Measurements from ENCODE around the gene TAS2R30.
A peak's percentile ranks its signal among the peaks of the same experiment; 100 is the strongest.

The TAS2R30 gene, protein sequence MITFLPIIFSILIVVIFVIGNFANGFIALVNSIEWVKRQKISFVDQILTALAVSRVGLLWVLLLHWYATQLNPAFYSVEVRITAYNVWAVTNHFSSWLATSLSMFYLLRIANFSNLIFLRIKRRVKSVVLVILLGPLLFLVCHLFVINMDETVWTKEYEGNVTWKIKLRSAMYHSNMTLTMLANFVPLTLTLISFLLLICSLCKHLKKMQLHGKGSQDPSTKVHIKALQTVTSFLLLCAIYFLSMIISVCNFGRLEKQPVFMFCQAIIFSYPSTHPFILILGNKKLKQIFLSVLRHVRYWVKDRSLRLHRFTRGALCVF

DNA sequence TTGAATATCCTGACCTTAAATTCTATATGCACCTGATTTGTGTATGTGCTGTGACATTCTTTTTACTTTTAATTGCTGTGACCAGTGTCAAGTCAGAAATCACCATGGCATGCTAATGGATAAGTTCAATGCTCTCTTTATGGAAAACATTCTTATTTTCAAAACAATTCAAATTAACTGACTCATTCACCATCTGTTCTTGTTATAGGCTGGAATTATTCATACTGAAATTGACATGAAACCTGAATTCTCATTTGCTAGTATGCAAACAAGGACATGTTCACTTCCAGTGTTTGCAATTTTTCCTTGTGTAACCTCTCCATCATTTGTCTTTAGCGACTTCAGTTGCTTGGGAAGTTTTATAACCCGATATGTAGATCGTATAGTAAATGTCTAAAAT is at the start of gene TAS2R30:
Gene TAS2R30 (minus strand): TSS at position 340 of the 400 bp plus-strand sequence. CDS start 400 bp downstream, outside the sequence.
- no peak for DNase-seq (ENCODE audit: low read depth in 3 of 3)

DNA sequence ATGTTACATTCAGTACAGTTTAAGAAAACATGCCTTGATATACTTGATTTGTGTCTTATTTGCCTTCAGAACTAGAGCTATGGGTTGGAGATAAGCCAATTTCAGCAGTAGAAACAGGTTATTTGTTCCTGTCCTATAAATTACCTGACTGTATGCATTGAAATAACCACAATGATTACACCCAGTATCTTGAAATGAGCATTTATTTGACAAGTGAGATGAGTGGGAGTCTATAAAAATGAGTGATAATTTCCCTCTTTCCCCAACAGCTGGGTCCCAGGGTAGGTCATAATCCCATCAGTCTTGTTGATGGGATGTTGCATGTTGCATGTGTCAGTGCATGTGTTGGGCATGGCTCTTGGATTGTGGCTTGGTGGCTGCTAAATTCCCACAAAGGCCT is 48.6 kb upstream of the TAS2R30 start:
- no peak for DNase-seq (ENCODE audit: low read depth in 3 of 3)

DNA sequence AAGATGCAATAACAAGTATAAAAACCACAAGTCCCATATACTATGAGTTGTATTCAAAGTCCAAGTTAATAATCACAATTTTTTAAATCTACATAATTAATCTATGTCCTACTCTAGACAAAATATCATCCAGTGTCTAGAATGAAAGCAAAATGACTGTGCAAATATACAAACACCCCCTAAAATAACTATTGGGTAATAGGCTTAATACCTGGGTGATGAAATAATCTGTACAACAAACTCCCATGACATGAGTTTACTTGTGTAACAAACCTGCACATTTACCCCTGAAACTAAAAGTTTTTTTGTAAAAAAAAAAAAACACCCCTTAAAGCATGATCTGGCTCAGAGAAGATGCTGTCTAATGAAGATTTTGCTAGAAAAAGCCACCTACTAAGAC is 48.1 kb upstream of the TAS2R30 start:
- no peak for DNase-seq (ENCODE audit: low read depth in 3 of 3)

DNA sequence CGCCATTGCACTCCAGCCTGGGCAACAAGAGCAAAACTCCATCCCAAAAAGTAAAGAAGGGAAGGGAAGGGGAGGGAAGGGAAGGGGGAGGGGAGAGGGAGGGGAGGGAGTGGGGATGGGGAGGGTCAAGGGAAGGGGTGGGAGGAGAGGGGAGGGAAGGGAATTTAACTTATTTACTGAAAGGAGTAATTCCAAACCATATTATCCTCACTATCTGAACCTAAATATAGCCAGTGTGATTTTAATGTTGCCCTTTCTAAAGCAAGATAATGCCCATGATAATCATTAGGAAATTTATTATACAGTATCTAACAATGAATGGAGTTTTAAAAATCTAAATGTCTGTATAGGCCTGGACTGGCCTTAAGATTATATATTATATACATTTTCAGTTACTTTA is 43.8 kb upstream of the TAS2R30 start:
- no peak for DNase-seq (ENCODE audit: low read depth in 3 of 3)

DNA sequence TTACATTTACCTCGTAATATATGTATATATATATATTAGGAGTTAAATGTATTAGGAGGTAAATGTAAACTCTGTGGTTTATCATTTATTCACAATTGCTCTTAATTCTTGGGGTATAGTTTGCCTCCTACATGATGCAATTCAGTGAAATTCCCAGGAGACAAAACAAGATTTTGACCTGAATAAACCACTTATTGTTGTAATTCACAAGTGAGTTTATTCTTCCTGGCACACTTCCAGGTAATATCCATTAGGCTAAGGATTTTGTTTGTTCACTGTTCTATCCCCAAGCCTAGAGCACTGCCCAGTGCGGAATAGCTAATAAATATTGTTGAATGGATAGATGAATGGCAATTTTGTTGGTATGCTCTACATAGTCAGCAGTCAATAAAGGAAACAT is 39.6 kb upstream of the TAS2R30 start:
- DNase-seq (ENCODE audit: low read depth in 3 of 3), result no peak

DNA sequence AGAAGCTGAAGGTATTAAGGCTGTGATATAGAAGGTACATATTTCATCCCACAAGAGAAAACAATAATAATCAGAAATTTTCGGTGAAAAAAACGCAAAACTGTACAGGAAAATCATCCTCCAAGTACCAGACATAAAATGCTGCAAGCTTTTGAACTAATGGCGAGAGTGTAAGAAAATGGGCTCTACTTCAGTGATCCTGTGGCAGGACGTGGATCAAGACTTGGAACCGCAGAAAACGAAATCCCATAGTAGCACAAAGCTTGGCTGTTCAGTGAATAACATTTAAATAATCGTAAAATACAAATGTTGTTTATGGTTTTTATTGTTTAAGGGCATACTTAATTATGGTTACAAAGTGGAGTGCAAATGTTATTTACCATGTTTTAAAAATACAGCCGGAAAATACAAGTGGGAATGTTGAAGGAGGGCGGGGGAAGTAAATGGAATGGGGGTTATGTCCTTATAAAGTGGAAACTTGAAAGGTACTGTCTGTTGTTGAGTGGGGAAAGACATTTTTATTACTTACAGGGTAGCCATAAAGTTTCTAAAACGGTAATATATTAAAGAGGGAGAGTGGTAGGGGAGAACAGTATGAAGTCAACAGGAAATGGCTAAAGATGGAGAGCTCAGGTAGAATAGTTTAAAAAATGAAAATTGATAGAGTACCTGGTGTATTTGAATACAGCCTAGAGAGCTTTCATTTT is 37.7 kb upstream of the TAS2R30 start:
- DNase-seq (ENCODE audit: low read depth in 3 of 3), result no peak

DNA sequence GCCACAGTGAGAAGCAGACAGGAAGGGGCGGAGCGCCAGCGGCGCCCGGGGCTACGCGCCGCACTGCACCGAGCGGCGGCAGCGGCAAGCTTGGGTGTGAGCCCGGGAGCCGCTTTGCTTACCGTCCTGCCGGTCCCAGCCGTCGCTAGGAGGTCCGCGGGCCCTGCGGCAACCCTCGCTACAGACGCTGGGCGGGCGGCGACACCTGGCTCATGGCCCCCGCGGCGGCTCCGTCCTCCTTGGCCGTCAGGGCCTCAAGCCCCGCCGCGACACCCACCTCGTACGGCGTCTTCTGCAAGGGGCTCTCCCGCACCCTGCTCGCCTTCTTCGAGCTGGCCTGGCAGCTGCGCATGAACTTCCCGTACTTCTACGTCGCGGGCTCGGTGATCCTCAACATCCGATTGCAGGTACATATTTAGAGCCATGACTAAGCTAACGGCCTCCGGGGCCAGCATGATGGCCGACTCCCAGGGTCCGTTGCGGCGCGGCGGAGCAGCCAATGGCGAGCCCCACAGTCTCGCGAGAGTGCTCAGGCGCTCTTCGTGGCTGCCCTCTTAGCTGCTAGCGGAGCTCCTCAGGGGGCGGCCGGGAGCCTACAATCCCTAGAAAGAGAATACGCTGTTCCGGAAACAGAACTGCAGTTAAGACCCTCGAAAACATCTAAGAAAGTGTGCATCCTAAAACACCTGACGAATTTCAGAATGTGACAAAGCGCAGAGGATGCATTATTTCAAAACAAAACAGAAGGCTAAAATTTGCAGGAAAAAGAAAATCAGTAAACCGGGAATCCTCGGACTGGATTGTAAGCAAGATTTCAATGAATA is 36.9 kb upstream of the TAS2R30 start, which contains the start of gene SMIM10L1:
Gene SMIM10L1 (plus strand): TSS at position 50 of the 824 bp plus-strand sequence. CDS start 163 bp downstream, at position 213.
- peak; percentile 71 to 77 (median 72) for DNase-seq (ENCODE audit: low read depth in 3 of 3)

DNA sequence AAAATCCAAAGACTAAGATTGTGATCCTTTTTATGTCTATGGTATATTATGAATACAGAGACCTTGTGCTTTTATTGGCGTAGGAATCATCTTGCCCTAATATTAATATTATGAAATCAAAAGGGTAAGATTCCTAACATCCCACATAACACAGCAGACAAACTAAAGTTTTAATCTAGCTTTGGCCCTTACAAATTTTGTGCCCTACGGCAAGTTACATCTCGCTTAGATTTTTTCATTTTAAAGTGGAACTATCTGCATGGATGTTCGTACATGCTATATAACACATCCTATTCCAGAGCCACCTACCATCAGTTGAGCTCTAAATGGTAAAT is 36.3 kb upstream of the TAS2R30 start:
- DNase-seq (ENCODE audit: low read depth in 3 of 3), result no peak

DNA sequence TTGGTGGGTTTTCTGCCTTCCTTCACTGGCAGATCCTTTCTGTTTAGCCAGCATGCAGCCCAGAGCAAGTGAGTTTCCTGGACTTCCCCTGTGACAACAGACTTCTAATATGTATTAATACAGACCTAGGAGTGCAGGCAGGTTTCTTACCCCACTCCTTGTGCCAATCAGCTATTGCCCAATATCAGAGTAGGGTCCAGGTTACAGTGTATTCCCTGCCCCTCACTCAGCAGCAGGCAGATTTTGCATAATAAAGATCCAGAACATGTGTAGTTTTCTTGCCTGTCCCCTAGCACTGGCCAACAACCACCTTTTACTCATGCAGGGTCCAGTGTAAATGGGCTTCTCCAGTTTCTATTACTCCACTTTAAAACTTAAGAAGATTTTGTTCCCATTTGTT is 31.9 kb upstream of the TAS2R30 start:
- no peak for DNase-seq (ENCODE audit: low read depth in 3 of 3)

DNA sequence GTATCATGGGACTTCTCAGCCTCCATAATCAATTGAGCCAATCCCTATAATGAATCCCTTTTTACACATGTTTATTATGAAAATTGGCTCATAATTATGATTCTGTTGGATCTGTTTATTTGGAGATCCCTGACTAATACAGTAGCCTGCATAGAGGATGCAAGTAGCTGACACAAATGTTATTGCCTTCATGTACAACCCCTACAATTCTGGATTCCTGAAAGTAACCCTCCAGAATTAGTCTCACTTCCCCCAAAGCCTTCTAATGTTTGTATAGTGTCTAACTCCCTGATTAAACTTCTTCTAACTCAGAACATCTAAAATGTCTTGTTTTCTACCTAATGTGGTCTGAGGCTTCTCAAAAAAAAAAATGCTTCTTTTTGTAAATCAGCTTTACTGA is 29.9 kb upstream of the TAS2R30 start:
- no peak for DNase-seq (ENCODE audit: low read depth in 3 of 3)

DNA sequence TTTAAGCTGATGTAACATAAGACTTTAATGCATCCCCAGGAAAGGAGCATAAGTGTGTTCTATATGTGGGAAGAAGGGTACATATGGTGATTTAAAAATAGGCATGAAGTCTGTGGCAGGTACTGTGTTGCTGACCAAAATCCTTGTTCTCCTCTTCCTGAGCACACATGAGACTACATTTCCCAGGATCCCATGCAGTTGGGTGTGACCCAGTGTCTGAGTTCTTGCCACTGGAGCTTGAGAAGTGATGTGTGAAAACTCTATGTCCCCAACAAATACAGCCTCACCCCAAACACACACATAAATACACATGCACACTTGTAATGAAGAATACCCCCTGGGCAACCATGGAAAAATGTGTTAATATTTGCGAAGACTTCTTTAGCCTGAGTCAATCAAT is 28.1 kb upstream of the TAS2R30 start:
- no peak for DNase-seq (ENCODE audit: low read depth in 3 of 3)

DNA sequence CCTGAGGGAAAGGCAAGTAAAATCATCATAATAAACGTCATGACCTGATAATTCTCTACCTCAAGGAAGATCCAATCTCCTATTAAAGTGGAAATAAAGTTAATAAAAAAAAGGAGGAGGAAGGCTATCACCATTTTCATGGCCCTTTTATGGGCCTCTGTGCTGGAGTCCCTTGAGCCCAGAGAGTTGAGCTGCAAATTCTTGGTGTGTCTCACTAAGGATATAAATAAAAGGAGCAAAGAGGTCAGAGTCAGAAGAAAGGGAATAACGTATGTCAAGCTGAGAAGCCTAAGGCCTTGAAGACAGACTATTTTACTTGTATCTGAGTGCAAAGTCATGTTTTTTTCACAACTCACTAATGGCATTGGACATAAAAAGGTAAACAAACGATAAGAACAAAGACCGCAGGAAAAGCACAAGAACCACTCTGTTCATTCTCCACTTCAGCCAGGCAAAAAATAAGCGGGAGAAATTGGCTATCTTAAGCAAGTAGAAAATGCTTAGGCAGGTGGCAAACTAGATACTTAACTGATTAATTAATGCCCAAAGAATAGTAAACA is 24.5 kb upstream of the TAS2R30 start:
- DNase-seq (ENCODE audit: low read depth in 3 of 3), result no peak

DNA sequence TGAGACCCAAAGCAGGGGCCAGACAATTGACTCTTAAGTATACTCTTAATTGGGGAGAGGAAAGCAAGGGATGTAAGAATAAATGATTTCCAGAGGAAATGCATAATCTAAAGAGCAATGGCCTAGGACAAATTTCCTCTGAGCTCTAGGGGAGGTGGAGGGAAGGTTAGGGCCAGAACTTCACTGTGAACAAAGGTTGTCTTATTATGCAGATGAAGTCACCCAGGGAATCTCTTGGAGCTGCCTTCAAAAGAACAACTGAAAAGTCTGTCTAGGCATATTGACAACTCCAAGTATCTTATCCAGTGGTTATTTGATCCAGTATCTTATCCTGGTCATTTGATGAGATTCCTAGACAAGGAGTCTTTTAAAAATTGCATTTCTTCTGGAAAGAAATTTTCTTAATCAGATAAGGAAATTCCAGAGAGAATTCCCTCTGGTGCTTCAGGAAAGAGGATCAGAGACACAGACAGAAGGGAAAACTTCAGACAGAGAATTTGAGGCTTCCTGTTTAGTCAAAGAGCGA is 20.0 kb upstream of the TAS2R30 start:
- DNase-seq (ENCODE audit: low read depth in 3 of 3), result no peak

DNA sequence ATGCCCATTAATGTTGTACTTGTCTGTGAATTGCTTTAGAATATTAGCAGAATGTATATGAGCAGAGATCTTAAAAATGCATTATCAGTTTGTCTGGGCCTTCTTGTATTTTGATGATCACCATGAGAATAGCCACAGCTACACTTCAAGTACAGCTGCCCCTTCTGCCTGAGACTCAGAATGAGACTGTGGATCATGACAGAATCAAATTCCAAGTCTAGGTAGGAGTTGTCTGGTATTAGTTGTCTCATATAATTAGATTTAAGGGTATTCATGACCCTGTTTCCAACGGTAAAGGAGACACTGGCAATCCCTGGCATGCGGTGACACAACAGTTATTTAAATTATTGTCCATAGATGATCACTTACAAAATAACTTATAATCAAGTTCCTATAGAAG is 18.3 kb upstream of the TAS2R30 start:
- no peak for DNase-seq (ENCODE audit: low read depth in 3 of 3)

DNA sequence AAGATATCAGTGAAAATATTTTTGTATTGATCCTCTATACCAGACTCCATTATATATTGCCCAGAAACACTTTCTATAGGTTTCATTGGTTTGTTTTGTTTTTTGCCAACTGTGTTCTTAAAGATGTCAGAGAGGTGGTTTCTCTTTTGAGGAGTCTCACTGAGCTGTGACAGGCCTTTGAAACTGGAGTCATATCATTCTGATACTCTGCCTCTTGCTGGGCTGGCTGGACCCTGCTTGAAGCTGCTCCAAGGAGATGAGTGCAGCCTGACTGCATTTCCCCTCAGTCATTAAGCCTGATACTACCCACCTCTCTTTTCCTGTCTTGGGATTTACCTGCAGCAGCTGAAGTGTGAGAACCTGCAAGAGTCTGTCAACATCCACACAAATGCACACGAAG is 16.4 kb upstream of the TAS2R30 start:
- DNase-seq (ENCODE audit: low read depth in 3 of 3), result no peak

DNA sequence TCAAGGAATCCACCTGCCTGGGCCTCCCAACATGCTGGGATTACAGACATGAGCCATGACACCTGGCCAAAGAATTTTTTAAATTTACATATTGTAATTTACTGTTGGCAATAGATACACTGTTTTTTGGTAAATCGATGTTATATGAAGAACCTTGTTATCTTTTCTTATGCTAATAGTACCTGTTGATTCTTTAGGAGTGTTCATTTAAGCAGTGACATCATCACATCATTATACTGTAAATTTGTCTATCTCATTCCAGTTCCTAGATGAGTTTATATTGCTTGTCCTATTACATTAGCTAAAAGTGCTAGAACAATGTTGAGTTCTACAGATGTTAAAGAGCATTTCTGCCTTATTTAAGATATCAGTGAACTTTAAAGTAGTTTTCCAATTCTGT is 13.0 kb upstream of the TAS2R30 start:
- DNase-seq (ENCODE audit: low read depth in 3 of 3), result no peak

DNA sequence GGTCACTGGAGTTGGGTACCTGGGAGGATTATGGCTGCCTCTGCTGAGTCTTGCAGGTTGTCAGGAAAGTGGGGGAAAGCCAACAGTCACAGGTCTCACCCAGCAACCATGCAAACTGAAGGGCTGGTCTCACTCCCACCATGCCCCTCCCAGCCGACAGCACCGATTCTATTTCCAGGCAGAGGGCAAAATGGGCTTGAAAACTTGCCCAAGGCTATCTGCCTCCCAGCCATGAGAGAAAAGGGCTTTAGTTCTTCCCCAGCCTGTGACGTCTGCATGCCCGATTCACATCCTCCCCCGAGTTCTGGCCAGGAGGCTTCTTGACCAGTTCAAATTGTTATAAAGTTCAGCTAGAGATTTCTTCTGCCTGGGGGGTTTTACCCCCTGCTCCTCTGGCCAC is 9.9 kb upstream of the TAS2R30 start:
- no peak for DNase-seq (ENCODE audit: low read depth in 3 of 3)

DNA sequence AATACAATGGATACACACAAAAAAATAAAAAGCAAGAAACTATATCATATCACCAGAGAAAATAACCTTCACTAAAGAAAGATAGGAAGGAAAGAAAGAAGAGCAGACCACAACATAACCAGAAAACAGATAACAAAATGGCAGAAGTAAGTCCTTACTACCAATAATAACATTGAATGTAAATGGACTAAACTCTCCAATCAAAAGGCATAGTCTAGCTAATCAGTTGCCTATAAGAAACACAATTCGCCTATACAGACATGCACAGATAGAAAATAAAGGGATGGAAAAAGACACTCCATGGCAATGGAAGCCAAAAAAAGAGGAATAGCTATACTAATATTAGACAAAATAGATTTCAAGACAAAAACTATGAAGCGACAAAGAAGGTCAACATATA is 8.9 kb upstream of the TAS2R30 start:
- no peak for DNase-seq (ENCODE audit: low read depth in 3 of 3)

DNA sequence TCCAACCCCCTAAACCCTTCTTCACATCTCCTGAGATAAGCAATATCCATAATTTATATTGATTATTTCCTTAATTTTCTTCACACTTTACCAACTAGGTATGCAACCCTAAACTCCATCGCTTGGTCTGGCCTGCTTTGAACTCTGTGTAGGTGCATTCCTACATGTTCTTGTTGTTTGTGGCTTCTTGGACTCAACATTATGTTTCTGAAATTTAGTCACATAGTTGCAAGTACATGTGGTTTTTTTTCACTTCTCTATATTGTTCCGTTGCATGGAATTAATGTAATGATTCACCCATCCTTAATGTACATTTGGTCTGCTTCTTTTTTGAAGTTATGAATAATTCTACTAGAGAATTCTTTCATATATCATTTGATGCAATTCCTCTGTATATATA is 1.6 kb upstream of the TAS2R30 start:
- DNase-seq (ENCODE audit: low read depth in 3 of 3), result no peak

DNA sequence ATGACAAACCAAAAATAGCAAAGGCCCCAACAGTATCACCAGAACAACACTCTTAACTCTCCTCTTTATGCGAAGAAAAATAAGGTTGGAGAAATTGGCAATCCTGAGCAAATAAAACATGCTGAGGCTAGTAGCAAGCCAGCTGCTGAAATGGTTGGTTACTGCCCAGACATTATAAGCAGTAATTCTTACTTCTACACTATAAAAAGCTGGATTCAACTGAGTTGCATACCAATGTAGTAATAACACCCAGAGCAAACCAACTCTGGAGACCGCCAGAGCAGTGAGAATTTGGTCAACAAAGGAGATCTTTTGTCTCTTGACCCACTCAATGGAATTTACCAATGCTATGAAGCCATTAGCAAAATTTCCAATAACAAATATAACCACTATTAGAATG is 628 bp downstream of the TAS2R30 start:
- DNase-seq (ENCODE audit: low read depth in 3 of 3), result no peak

DNA sequence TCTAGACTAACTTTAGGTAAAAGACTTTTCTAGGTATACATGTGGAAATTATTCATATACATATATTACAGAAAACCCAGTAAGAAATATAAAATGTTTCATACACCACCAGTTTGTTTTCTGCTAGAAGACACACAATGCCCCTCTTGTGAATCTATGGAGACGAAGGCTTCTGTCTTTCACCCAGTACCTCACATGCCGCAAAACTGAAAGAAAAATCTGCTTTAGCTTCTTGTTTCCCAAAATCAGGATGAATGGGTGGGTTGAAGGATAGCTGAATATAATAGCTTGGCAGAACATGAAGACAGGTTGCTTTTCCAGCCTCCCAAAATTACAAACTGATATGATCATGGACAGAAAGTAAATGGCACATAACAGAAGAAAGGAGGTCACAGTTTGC is 1.3 kb downstream of the TAS2R30 start:
- no peak for DNase-seq (ENCODE audit: low read depth in 3 of 3)

DNA sequence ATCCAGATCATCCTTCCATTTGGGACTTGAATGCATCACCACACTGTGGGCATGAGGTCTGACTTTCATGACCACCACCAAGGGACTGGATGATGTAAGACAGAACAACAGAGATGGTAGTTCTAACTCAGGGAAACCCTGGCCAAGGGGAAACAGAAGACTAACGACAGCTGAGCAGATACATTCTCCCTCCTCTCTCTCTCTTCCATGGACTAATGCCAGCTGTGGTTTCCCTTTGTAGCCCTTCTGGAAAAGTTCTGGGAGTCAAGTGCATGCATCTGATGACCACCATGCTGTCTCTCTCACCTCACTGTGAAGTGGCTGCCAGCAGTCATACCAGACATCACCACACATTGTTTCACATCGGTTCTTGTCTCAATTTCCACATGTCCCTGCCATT is 3.4 kb downstream of the TAS2R30 start:
- DNase-seq (ENCODE audit: low read depth in 3 of 3), result no peak

Data from stimulated activated CD4-positive, alpha-beta T cell treated with anti-CD3 and anti-CD28 coated beads, TNF-alpha, amount 100 ng/mL, for 4 hours (primary cell).